Uterus (tissue), 2 donors: ENCODE results near the gene TCF4.

ENCODE experiments used
- POLR2A ChIP-seq, 2 donors: fragments of 450-650 bp; IDR thresholded peaks; one replicate each; pipeline ENCODE4 v1.6.1; 2016; ENCODE audit warnings: antibody characterized with exemption in 2 of 2, mild to moderate bottlenecking in 1 of 2, moderate library complexity in 1 of 2
- TF ChIP-seq, protein P1 (sequence below), 4 experiments: fragments of 200-600 bp in 2 of 4; fragments of 450-650 bp in 2 of 4; sonication (generic) in 2 of 4; IDR thresholded peaks; one replicate each; pipeline ENCODE4 v1.5.1; 2016 to 2019; ENCODE audit warnings: antibody characterized with exemption in 4 of 4, mild to moderate bottlenecking in 2 of 4, moderate library complexity in 1 of 4

GRCh38 chr18:55473560-55473959, 114.4 kb downstream of the TCF4 start:
- no peak for TF ChIP-seq POLR2A (IDR thresholded peaks at IDR 0.05)
- TF ChIP-seq, protein P1, sequence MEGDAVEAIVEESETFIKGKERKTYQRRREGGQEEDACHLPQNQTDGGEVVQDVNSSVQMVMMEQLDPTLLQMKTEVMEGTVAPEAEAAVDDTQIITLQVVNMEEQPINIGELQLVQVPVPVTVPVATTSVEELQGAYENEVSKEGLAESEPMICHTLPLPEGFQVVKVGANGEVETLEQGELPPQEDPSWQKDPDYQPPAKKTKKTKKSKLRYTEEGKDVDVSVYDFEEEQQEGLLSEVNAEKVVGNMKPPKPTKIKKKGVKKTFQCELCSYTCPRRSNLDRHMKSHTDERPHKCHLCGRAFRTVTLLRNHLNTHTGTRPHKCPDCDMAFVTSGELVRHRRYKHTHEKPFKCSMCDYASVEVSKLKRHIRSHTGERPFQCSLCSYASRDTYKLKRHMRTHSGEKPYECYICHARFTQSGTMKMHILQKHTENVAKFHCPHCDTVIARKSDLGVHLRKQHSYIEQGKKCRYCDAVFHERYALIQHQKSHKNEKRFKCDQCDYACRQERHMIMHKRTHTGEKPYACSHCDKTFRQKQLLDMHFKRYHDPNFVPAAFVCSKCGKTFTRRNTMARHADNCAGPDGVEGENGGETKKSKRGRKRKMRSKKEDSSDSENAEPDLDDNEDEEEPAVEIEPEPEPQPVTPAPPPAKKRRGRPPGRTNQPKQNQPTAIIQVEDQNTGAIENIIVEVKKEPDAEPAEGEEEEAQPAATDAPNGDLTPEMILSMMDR (IDR thresholded peaks at IDR 0.05): no peak
